ENCODE results near the gene LMX1B. TPM values are rescaled to one million over a fixed set of nuclear protein-coding genes. Genes with fewer than 3 reads are reported as not detected.
"Not testable (repeated sequence)": the region's sequence is repeated elsewhere in the genome, so short reads cannot be mapped to it uniquely, and the experiment has no call there.

LMX1B gene
- polyA plus RNA-seq, 5 donors: 0.04 to 0.43 (median 0.14) TPM

DNA sequence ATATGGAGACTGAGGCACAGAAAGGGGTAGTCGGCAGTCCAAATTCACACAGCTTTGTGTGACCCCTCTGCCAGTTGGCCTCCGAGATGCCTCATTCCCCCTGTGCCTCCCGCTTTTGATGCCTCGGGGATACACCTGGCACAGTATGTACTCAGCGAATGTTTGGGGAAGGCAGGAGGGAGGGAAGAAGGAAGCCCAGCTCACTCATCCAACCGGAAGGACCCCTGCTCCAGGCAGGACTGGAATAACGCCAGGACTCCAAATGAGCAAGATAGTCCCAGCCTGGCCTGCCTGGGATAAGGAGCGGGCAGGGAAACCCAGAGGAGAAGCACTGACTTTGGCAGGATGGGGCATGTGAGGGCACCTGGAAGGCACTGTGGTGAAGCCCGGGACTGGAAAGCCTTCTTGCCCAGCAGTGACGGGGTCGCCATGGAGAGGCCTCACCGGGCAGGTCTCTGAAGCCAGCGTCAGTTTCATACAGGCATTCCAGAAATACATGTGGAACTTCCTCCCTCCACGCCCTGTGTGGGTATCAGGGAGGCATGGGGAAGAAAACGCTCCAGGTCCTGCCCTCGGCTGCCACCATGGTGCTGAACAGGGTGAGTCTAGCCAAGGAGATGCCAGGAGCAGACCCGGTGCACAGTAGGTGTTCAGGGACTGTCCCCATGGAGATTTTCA, 20.3 kb downstream of the LMX1B start:
- DNase-seq: no peak

DNA sequence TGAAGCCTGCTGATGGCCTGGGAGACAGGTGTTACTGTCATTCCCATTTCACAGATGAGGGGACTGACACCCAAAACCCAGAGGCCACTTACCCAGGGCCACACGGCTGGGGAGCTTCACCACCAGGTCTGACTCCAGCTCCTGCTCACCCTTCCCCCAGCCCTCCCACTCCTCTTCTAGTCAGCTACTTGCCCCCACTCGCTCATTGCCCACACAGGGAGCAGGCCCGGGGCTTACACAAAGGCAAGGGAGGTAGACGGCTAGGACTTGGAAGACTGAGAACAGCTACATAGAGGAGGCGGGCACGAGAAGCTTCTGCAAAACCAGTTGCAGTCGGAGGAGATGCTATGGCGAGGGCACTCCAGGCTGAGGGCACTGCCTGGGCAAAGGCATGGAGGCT, 21.3 kb downstream of the LMX1B start:
- no peak for DNase-seq

DNA sequence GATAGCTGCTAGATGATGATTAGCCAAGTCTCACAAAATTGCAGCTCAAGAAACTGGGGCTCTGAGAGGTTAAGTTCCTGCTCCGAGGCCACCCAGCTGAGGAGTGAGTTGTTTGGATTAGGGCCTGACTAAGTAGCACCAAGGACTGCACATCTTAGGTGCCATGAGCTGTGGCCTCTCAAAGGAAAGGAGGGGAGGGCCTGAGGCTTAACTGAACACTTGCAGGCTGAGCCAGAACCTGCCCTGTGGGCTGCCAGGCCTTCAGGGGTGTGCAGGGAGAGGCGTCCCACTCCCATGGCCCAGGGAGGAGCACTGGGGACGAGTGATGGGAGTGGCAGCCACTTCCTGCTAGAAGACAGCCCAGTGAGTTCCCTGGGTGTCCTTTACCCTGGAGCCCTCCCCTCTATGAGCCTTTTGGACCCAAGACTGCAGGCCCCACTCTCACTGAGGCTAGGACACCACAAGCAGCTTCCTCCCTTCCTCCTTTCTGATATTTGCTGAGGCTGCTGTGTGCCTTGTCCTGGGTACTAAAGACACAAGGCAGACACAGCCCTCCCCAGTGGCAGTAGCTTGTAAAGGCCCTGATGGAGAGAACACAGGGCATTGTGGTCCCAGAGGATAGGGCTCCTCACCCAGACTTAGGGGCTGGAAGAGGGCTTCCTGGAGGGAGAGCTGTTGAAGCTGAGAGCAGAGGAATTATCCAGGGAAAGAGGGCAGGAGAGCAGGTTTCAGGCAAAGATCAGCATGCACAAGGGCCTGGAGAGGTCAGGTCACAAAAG, 22.1 kb downstream of the LMX1B start:
- no peak for DNase-seq

DNA sequence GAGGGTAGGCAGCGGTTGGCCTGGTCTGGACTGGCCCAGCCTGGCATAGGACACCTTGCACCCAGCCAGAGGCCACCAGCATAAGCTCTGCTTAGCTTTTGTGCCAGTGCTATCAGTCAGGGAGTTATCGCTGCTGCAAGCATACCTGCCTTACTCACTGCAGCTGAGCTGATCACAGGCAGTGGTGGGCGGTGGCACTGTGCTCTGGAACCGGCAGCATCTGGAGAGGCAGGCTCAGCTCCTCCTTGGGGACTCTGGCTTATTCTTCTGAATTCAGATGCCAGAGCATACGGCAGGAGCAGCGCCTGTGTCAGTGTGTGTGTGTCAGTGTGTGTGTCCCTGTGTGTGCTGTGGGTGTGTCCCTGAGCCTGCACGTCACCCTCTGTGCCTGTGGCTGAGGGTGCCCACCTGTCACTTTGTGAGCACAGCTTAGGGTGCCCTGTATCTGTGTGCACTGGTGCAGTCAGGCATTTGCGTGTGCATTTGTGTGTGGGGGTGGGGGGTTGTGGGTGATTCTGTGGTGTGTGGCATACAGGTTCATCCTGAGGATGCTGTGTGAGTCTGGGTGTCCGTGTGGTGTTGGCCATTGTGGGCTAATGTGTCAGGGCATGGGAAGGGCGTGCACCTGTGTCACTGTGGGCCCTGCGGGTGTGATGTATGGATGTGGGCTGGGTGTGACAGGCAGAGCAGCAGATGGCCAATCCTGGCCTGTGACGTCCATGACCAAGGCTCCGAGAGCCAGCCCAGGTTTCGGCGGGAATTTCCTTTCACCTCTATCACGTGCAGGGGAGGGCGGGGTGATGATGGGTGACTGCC, 23.5 kb downstream of the LMX1B start:
- no peak for DNase-seq

DNA sequence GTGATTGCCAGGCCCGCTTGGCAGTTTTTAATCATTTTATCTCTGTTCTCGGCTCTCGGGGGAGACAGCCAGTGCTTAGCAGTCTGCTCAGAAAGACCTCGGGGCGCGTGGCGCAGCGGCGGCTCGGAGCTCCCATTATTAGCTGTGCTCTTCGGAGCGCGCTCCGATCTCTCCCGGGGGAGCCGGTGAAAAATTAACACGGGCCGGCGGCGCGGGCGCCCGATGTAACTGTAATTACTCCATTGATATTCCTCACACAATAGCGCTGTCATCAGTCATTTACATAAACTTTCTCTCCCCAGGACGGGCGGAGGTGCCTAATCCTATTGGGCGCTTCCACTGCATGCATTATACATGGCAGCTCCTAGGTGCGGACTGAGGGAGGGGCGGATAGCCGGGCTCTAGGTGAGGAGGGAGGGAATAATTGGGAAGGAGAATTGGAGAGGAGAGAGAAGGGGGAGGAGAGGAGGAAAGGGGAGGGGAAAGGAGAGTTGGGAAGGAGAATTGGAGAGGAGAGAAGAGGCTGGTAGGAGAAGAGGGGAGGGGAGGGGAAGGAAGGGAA, 24.9 kb downstream of the LMX1B start:
- DNase-seq: no peak

DNA sequence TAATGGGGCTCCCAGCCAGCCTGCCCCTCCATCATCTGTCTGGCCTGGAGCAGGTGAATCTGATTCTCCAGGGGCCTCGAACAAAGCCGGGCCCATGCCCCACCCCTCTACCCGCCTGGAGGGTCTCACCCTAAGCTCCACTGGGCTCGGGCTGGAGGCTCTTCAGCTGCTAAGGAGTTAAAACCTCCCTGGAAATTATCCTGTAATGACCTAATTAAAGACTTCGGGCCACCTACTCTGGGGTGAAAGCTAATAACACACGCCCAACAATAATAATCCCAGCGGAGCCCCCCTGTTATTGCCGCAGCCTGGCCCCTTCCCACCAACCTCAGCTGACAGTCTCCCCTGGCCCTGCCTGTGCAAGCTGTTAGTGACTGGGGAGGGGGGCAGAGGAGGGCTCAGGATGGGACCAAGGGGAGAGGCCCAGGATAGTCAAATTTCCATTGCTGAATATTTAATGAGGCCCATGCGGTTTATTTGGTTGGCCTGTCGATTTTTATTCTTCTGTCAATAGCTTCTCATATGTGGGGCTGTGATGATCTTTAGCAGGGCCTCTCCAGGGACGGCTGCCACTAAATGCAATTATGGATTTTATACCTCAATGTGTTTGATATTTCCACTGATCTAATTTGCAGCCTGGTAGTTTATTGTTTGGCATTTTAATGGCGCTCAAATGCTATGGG, 25.7 kb downstream of the LMX1B start:
- no peak for DNase-seq

DNA sequence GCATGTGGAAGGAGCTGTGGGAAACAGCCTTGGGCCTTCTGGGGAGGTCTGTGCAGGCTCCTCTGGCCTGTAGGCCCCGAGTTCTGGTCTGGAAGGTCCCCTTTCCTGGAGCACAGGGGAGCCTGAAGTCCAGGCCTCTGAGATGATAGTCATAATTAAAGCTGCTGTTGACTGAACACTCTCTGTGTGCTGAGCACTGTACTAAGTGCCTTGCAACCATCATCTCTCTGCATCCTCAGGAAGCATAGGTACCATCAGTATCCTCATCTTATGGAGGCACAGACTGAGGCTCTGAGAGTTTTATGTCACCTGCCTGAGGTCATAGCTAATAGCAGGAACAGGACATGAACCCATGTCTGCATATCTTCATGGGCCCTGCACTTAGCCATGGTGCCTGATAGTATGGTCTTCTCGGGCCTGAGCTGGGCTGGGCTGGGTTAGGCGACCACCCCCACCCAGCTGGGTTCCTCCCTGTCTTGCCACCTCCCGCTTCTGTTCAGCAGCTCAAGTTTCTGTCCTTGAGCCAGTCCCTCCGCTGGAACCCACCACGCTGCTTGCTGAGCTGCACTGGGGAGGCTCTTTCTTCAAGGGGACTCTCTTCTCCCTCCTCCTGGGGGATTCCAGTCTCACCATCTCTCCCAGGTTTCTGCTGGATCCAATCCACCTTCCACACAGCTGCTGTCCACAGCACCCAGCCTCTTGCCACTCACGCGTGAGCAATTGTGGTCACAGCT, 27.6 kb downstream of the LMX1B start:
- no peak for DNase-seq

DNA sequence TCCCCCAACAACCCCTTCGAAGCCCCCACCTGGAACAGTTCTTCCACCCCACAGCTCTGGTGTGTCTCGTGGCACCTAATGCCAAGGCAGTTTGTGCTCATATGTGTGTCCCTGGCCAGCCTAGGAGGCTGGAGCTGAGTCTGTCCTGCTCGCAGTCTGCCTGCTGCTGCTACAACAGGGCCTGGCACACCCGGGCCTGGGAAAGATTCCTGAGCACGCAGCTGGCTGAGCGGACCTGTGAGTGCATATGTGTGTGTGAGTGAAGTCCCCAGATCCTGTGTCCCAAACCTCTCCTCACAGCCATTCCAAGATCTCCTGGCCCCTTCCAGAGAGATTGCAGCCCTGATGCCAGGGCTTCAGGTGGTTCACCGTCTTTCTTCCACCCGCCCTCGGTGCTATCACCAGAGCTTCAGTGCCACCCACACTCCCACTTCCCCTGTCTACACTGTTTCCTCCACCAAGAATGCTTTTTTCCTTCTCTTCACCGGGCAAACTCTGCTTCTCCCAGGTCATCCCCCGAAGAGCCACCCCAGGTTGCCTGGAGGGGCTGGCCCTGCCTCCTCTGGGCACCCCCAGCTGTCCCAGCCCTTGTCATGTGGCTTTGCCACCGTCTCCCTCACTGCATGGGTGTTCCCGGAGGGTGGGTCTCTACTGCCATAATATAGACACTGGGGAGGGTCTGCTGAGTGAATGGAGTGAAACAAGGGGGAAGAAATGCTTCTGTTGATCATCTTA, 28.4 kb downstream of the LMX1B start:
- DNase-seq: no peak

DNA sequence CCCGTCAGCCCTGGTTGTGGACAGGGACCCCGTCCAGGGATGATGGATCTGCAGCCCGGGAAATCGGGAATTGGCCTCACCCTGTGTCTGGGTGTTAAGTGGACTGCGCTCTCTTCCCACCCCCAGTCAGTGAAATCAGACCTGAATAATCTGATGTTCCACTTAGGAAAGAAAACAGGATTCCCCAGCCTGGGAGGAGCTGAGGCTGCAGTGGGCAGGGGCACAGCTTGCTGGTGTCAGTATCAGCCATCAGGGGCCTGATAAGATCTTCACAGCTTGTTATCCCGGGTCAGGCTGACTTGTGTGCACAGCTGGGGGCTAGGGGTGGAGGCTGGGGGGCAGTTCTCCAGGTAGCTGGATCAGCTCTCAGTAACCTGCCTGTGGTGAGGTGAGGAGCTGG, 29.1 kb downstream of the LMX1B start:
- DNase-seq: no peak

DNA sequence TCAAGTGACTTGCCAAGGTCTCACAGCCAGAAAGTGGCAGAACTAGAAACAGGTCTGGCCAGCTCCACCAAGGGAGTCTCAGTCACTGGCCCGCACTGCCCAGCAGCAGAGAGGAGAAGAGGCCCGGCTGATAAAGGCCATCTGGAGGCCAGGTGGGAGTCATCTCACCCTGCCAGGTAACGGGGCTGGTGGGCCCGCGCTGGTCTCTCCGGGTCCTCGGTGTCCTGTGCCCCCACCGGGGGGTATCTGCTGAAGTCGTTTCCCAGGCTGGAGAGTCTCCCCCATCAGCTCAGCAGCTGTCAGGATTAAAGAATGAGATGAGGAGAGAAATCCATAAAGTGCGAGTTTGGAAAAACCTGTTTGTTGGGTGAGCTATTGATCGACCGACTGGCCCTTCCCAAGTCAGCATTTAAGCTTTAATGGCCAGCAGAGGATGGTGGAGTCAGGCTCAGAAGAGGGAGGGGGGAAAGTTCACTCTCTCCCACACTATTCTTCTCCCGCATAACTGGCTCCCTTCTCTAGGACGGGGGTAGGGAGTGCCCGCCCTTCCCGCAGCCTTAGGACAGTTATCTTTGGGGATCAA, 30.3 kb downstream of the LMX1B start:
- no peak for DNase-seq

DNA sequence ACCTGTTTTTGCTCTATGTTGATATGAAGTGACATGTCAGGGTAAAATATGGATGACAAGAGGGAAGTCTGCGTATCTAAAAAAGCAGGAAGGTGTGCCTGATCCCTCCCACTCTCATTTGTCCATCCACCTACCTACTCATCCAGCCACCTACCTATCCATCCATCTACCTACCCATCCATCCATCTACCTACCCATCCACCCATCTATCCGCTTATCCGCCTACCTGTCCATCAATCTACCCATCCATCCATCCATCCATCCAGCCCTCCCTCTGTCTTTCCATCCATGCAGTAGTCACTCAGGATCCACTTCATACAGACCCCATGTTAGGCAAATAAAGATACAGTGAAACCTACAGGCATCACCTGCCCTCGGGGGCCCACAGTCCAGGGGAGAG, 32.4 kb downstream of the LMX1B start:
- DNase-seq: no peak

DNA sequence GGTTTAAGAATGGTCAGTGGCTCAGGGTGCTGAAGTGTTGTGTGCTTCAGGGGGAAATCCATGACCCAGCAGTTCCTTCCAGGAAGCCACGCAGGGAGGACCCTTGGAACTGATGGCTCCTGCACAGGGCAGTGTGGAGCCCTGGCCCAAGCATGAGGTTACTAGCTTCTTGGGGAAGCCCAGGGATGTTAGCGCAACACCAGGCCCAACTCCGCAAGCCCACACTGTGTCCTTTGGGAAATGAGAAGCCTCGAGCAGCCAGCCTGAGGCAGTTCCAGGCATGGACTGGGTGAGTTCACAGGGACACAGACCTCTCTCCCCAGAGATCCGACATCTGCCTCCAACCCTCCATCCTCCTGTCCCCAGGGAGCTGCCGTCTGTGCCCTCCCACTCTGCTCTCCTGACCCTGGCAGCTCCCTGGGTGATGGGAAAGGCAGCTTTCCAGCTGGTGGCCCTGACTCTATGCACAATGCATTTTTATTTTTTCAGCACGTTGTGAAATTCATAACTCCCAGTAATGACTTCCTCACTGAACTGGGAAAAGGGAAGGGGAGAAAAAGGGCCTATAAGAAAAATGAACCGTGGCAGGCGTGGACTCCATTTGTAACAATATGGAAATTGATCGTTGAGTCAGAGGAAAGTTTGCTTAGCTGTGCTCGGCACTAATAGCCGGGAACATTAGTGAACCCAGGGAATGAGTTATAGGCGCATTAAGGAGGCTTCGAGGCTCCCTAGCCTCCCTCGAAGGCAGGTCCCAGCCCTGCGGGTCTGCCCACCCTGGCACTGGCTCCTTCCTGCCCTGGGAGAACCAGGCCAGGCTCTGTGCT, 34.1 kb downstream of the LMX1B start:
- DNase-seq: no peak

DNA sequence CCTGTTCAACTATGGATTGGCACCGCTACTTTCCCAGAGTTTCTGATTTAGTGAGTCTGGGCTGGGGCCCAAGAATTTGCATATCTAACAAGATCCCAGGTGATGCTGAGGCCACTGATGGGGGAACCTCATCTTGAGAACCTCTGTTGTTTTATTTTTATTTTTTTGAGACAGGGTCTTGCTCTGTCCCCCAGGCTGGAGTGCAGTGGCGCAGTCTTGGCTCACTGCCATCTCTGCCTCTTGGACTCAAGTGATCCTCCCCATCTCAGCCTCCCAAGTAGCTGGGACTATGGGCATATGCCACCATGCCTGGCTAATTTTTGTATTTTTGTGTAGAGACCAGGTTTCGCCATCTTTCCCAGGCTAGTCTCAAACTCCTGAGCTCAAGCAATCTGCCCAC, 35.7 kb downstream of the LMX1B start:
- no peak for DNase-seq

DNA sequence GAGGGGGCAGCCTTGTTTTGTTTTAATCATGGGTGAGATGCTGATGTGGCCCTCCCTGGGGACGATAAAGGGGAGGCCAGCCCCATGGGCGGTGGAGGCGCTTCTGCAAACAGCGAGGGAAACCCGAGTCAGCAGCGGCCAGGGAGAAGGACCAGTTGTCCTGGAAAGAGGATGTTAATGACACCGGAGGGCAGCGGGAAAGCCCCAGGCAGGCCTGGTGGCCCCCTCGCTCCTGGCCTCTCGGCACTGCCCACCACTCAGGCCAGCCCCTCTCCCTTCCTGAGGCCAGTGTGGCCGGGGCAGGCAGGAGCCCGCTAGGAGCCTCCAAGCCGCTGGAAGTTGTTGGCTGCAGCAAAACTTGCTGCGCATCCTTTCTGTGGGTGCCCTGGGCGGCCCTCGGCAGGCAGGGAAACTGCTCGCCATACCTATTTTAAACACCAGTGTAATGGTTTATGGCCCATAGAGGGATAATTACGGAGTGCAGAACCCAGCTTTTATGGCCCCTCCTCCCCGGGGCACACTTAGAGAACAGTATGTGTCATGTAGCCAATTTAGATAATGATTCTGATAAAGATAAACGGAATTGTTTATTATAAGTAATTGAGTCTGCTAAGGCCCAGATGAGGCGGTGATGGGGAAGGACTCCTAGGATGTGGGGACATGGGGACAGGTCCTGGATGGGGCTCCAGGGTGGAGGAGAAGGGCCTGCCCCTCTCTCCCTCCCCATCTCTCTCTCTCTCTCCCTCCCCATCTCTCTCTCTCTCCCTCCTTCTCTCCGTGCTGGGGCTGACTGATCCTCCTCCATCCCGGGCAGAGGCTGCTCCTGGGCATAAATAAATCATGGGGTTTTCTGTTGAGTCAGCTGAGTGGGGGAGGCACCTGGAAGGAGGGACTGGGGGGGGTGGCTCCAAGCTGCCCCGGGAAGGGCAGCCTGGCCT, 36.9 kb downstream of the LMX1B start:
- no peak for DNase-seq

DNA sequence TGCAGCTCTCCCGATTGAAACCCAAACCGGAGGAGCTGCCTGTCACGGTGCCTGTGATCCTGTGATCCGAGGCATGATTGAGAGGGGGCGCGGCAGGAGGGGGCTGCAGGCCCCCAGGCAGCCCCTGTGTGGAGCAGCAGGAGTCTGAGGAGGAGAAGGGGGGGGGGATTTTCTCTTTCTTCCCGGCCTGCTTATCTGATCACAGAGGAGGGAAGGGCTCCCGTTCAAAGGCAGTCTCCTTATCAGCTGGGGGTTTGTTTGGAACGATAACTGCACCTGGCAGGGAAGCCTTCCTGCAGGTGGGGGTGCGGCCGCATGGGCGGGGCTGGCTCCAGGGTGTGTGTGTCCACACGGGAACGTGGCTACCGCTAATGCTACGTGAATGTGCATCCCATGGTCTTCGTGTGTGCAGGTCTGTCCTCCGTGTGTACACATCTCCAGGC, 38.4 kb downstream of the LMX1B start:
- no peak for DNase-seq

DNA sequence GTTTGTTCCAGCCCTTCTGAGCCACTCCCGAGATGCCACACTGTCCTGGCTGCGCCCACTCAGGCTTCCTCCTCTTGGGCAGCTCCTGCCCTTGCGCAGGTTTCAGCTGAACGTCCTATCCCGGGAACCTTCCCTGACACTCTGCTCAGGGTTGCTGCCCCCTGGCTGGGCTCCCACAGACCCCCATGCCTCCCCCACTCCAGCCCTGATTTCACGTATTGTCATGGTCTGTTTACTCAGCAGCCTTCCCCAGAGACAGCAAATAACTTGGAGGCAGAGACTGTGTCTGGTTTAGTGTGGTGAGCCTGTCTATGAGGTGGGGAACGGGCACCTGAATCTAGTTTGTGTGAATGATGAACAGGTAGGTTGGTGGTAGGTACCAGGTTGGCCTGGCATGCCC, 40.4 kb downstream of the LMX1B start:
- DNase-seq: no peak

DNA sequence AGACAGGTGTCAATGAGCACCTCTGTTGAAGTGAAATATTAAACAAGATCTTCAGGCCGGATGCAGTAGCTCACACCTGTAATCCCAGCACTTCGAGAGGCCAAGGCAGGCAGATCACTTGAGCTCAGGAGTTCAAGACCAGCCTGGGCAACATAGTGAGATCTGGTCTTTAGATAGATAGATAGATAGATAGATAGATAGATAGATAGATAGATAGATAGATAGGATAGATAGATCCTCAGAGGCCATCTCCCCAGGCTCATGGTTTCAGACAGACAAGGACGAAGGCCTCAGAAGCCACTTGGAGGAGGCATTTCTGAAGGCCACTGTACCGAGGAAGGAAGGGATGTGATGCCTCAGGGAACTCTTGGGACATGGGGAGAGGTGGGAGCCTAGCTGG, 42.5 kb downstream of the LMX1B start:
- DNase-seq: not testable (repeated sequence)

Data from right lung (tissue), 5 donors.